CD4-positive, alpha-beta T cell (primary cell): Measurements from ENCODE around the gene OCA2. TPM values are rescaled to one million over a fixed set of nuclear protein-coding genes. Genes with fewer than 3 reads are reported as not detected.

Experiments used
- ATAC-seq: fragments of 200-7000 bp; cut with Tn5 transposase; one replicate; pipeline ENCODE4 v1.10.0; 2022; ENCODE audit warnings: mild to moderate bottlenecking; ENCODE audit not compliant: poor library complexity
- CTCF ChIA-PET: fragments of 350-600 bp; sonication (Branson Sonifier 250); formaldehyde crosslinking; loops from one replicate; lab custom pipeline; 2021; ENCODE audit warnings: antibody characterized with exemption, inconsistent platforms; lab: Charles Lee
- POLR2A ChIA-PET: fragments of 350-600 bp; sonication (Branson Sonifier 250); formaldehyde crosslinking; loops from one replicate; lab custom pipeline; 2021; ENCODE audit warnings: antibody characterized with exemption, inconsistent platforms; lab: Charles Lee
- DNase-seq, 14 experiments: peaks; one replicate each; pipeline ENCODE4 v3.0.0-alpha.2; 2013 to 2020; ENCODE audit warnings: mixed read lengths in 2 of 14
- H3K27ac ChIP-seq, 2 donors: one replicate each; pipeline versions ENCODE4 v1.5.1 to v1.7.0; 2013; ENCODE audit warnings: low read length in 2 of 2, low read depth in 1 of 2, mild to moderate bottlenecking in 1 of 2
- H3K27me3 ChIP-seq, 2 experiments: 1 replicate in 1 of 2; 2 replicates in 1 of 2; pipeline versions ENCODE4 v1.6.1 to v1.7.0; 2013; ENCODE audit warnings: low read length in 2 of 2, control low read depth in 1 of 2, mild to moderate bottlenecking in 1 of 2, moderate library complexity in 1 of 2; ENCODE audit not compliant: insufficient read depth in 2 of 2, control insufficient read depth in 1 of 2
- H3K36me3 ChIP-seq: one replicate; pipeline ENCODE4 v1.6.1; 2013; ENCODE audit warnings: low read length, control low read depth; ENCODE audit not compliant: insufficient read depth
- H3K4me1 ChIP-seq: one replicate; pipeline ENCODE4 v1.6.1; 2013; ENCODE audit warnings: low read length, control low read depth; ENCODE audit not compliant: insufficient read depth
- H3K4me3 ChIP-seq: one replicate; pipeline ENCODE4 v1.5.1; 2013; ENCODE audit warnings: mild to moderate bottlenecking, low read length, moderate library complexity
- H3K9me3 ChIP-seq, 2 experiments: 1 replicate in 1 of 2; 2 replicates in 1 of 2; pipeline versions ENCODE4 v1.6.1 to v1.7.0; 2013; ENCODE audit warnings: low read length in 2 of 2, mild to moderate bottlenecking in 2 of 2, control low read depth in 1 of 2, moderate library complexity in 1 of 2; ENCODE audit not compliant: control insufficient read depth in 1 of 2, insufficient read depth in 1 of 2
- H3K27ac Mint-ChIP-seq: one replicate; pipeline ENCODE4 v1.8.0; 2020; ENCODE audit warnings: mixed read lengths
- H3K27me3 Mint-ChIP-seq: one replicate; pipeline ENCODE4 v1.8.0; 2021; ENCODE audit warnings: mixed read lengths
- H3K36me3 Mint-ChIP-seq: one replicate; pipeline ENCODE4 v1.8.0; 2021; ENCODE audit warnings: low read depth, mixed read lengths
- H3K4me1 Mint-ChIP-seq: one replicate; pipeline ENCODE4 v1.8.0; 2021; ENCODE audit warnings: low read depth, mixed read lengths
- H3K4me3 Mint-ChIP-seq: one replicate; pipeline ENCODE4 v1.8.0; 2020; ENCODE audit warnings: mild to moderate bottlenecking, mixed read lengths
- H3K9me3 Mint-ChIP-seq: one replicate; pipeline ENCODE4 v1.8.0; 2020; ENCODE audit warnings: mixed read lengths
- intact Hi-C, 2 experiments: fragments of 100-400 bp; cut with DNase I in 1 of 2; cut with micrococcal nuclease in 1 of 2; formaldehyde crosslinking; loops; one replicate each; pipeline versions ENCODE4 v1.15.1 to v1.9.0; 2023 to 2025; cut with DNase I, micrococcal nuclease
- total RNA-seq, 174 experiments: library from RNA in 2 of 174; stranded (reverse) in 2 of 174; gene quantifications; one replicate each; pipeline ENCODE4 v1.2.3 and lab custom pipeline; 2021 to 2026
- TF ChIP-seq, protein P1 (sequence below): fragments of 200-600 bp; IDR thresholded peaks from one replicate; pipeline ENCODE4 v1.8.0; 2022; ENCODE audit warnings: antibody characterized with exemption, mild to moderate bottlenecking

Gene OCA2
- total RNA-seq, 2 experiments from 2014 or later = not detected

GRCh38 chr15:27828746-27829145 is 270.4 kb downstream of the OCA2 start:
- Histone ChIP-seq H3K4me1 (no peaks in the 10 kb centered on the region), H3K4me3 (no peak overlapping the region), H3K36me3 (no peaks in the 10 kb centered on the region), H3K27me3 (no peaks in the 10 kb centered on the region), H3K9me3 (peaks cover 0 to 27% of the 10 kb centered on the region in 2 experiments), H3K27ac (no peak overlapping the region)
- DNase-seq (no peak), ATAC-seq (no peak)
- Mint-ChIP-seq H3K9me3 (no peaks in the 10 kb centered on the region), H3K4me3 (no peak overlapping the region), H3K36me3 (no peaks in the 10 kb centered on the region), H3K27ac (no peak overlapping the region), H3K4me1 (no peaks in the 10 kb centered on the region), H3K27me3 (no peaks in the 10 kb centered on the region)
- ChIA-PET CTCF (no interaction called here), POLR2A (no interaction called here)
- TF ChIP-seq, protein P1, sequence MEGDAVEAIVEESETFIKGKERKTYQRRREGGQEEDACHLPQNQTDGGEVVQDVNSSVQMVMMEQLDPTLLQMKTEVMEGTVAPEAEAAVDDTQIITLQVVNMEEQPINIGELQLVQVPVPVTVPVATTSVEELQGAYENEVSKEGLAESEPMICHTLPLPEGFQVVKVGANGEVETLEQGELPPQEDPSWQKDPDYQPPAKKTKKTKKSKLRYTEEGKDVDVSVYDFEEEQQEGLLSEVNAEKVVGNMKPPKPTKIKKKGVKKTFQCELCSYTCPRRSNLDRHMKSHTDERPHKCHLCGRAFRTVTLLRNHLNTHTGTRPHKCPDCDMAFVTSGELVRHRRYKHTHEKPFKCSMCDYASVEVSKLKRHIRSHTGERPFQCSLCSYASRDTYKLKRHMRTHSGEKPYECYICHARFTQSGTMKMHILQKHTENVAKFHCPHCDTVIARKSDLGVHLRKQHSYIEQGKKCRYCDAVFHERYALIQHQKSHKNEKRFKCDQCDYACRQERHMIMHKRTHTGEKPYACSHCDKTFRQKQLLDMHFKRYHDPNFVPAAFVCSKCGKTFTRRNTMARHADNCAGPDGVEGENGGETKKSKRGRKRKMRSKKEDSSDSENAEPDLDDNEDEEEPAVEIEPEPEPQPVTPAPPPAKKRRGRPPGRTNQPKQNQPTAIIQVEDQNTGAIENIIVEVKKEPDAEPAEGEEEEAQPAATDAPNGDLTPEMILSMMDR = no peak
- intact Hi-C loops = no loop called here

GRCh38 chr15:27826902-27827714 is 272.0 kb downstream of the OCA2 start:
- Histone ChIP-seq H3K4me1 (no peaks in the 10 kb centered on the region), H3K9me3 (peaks cover 0 to 25% of the 10 kb centered on the region in 2 experiments), H3K4me3 (no peak overlapping the region), H3K36me3 (no peaks in the 10 kb centered on the region), H3K27me3 (no peaks in the 10 kb centered on the region), H3K27ac (no peak overlapping the region)
- ChIA-PET CTCF (no interaction called here), POLR2A (no interaction called here)
- DNase-seq = no peak
- no peaks in the 10 kb centered on the region for H3K27me3 Mint-ChIP-seq
- TF ChIP-seq, protein P1 = no peak
- no peak overlapping the region for H3K27ac Mint-ChIP-seq
- no peaks in the 10 kb centered on the region for H3K9me3 Mint-ChIP-seq
- H3K36me3 Mint-ChIP-seq = no peaks in the 10 kb centered on the region
- no peak for ATAC-seq
- H3K4me1 Mint-ChIP-seq = no peaks in the 10 kb centered on the region
- intact Hi-C loops = no loop called here
- no peak overlapping the region for H3K4me3 Mint-ChIP-seq

GRCh38 chr15:27826411-27826810 is 272.7 kb downstream of the OCA2 start:
- H3K9me3 Mint-ChIP-seq = no peaks in the 10 kb centered on the region
- no peak overlapping the region for H3K4me3 ChIP-seq
- no peaks in the 10 kb centered on the region for H3K36me3 ChIP-seq
- CTCF ChIA-PET = no interaction called here
- H3K9me3 ChIP-seq = peaks cover 0 to 21% of the 10 kb centered on the region in 2 experiments
- H3K4me1 ChIP-seq = no peaks in the 10 kb centered on the region
- no peak overlapping the region for H3K4me3 Mint-ChIP-seq
- ATAC-seq (no peak), DNase-seq (no peak)
- no peaks in the 10 kb centered on the region for H3K27me3 Mint-ChIP-seq
- TF ChIP-seq, protein P1 = no peak
- H3K27ac Mint-ChIP-seq = no peak overlapping the region
- H3K27ac ChIP-seq = no peak overlapping the region
- intact Hi-C loops = no loop called here
- H3K4me1 Mint-ChIP-seq = no peaks in the 10 kb centered on the region
- no peaks in the 10 kb centered on the region for H3K36me3 Mint-ChIP-seq
- no peaks in the 10 kb centered on the region for H3K27me3 ChIP-seq
- POLR2A ChIA-PET = no interaction called here
